Ishikawa (cell line): ENCODE data around the gene CBX2.

Experiments
- CEBPB ChIP-seq: IDR thresholded peaks from 2 replicates; pipeline ENCODE4 v1.6.1; 2012
- CREB1 ChIP-seq: IDR thresholded peaks from 2 replicates; pipeline ENCODE4 v1.6.1; 2012; ENCODE audit warnings: low read depth
- EP300 ChIP-seq: IDR thresholded peaks from 2 replicates; pipeline ENCODE4 v1.6.1; 2012; ENCODE audit warnings: borderline replicate concordance
- MAX ChIP-seq: IDR thresholded peaks from 2 replicates; pipeline ENCODE4 v1.6.1; 2012
- NFIC ChIP-seq: IDR thresholded peaks from 2 replicates; pipeline ENCODE4 v1.6.1; 2012
- REST ChIP-seq: IDR thresholded peaks from 2 replicates; pipeline ENCODE4 v1.6.1; 2012; ENCODE audit warnings: low read depth, mild to moderate bottlenecking
- TAF1 ChIP-seq: IDR thresholded peaks from 2 replicates; pipeline ENCODE4 v1.6.1; 2012; ENCODE audit warnings: low read depth, mild to moderate bottlenecking
- TEAD4 ChIP-seq: IDR thresholded peaks from 2 replicates; pipeline ENCODE4 v1.6.1; 2012
- TF ChIP-seq, protein P1 (sequence below): IDR thresholded peaks from 2 replicates; pipeline ENCODE4 v1.6.1; 2012

DNA sequence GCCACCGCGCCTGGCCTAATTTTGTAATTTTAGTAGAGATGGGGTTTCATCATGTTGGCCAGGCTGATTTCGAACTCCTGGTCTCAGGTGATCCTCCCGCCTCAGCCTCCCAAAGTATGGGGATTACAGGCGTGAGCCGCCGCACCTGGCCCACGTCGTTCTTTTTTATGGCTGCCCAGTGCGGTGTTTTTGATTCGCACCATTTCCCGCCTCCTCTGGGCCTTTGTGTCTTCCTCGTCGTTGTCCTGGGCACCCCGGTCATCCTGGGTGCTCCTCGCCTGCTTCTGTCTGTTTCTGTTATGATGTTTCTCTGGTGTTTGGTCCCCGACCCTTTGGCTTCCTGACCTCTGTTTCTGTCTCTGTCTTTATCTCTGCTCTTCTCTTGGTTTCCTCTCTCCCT is 46.3 kb downstream of the CBX2 start:
- TF ChIP-seq TEAD4 (no peak), TAF1 (no peak), NFIC (no peak), CEBPB (no peak), CREB1 (no peak), REST (no peak), MAX (no peak), EP300 (no peak)
- TF ChIP-seq, protein P1, sequence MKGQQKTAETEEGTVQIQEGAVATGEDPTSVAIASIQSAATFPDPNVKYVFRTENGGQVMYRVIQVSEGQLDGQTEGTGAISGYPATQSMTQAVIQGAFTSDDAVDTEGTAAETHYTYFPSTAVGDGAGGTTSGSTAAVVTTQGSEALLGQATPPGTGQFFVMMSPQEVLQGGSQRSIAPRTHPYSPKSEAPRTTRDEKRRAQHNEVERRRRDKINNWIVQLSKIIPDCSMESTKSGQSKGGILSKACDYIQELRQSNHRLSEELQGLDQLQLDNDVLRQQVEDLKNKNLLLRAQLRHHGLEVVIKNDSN: no peak
